IMR-90 (cell line): ENCODE data around the gene EGLN1. TPM values are rescaled to one million over a fixed set of nuclear protein-coding genes. Genes with fewer than 3 reads are reported as not detected.

Source experiments
- ATAC-seq: fragments of 200-7000 bp; cut with Tn5 transposase; 2 replicates; pipeline ENCODE4 v1.9.1; 2020; ENCODE audit warnings: low read depth, mild to moderate bottlenecking, moderate library complexity
- BruUV-seq: library from RNA; stranded (reverse); fragments of 400-500 nt; replicated peaks from 2 replicates; lab custom pipeline; 2021; lab: Mats Ljungman, UMichigan
- CTCF ChIA-PET: fragments of 300-600 bp; formaldehyde crosslinking; extraction: SDS; loops from one replicate; lab custom pipeline; 2021; ENCODE audit warnings: antibody characterized with exemption; lab: Yijun Ruan, JAX
- POLR2A ChIA-PET: fragments of 300-600 bp; sonication (Branson Sonifier 250); formaldehyde crosslinking; loops from one replicate; lab custom pipeline; 2022; ENCODE audit warnings: antibody characterized with exemption; ENCODE audit not compliant: unreplicated experiment; lab: Charles Lee
- DNase-seq: peaks from one replicate; pipeline ENCODE4 v3.0.0; 2013
- H2AFZ ChIP-seq: replicated peaks from 2 replicates; pipeline ENCODE3; 2013; ENCODE audit warnings: low read length, mild to moderate bottlenecking; ENCODE audit not compliant: poor library complexity
- H2AK5ac ChIP-seq: 2 replicates; pipeline ENCODE4 v1.6.1; 2013; ENCODE audit warnings: low read depth, low read length, inconsistent platforms
- H2AK9ac ChIP-seq: replicated peaks from 2 replicates; pipeline ENCODE3; 2013; ENCODE audit warnings: mild to moderate bottlenecking, low read depth, low read length, moderate library complexity; ENCODE audit not compliant: poor library complexity
- H2BK120ac ChIP-seq: 2 replicates; pipeline ENCODE4 v1.6.1; 2013; ENCODE audit warnings: low read depth, low read length, inconsistent platforms
- H2BK15ac ChIP-seq: 3 replicates; pipeline ENCODE4 v1.6.1; 2013; ENCODE audit warnings: low read depth, low read length, inconsistent platforms
- H2BK20ac ChIP-seq: 2 replicates; pipeline ENCODE4 v1.6.1; 2013; ENCODE audit warnings: low read depth, mild to moderate bottlenecking, inconsistent platforms, low read length, moderate library complexity
- H2BK5ac ChIP-seq: 2 replicates; pipeline ENCODE4 v1.6.1; 2013; ENCODE audit warnings: mild to moderate bottlenecking, low read depth, low read length, inconsistent platforms; ENCODE audit not compliant: poor library complexity, severe bottlenecking
- H3K14ac ChIP-seq: replicated peaks from 2 replicates; pipeline ENCODE4 v1.6.1; 2013; ENCODE audit warnings: low read depth, low read length, inconsistent platforms
- H3K18ac ChIP-seq: 2 replicates; pipeline ENCODE4 v1.6.1; 2013; ENCODE audit warnings: low read depth, low read length, control low read depth
- H3K23ac ChIP-seq: 2 replicates; pipeline ENCODE4 v1.6.1; 2013; ENCODE audit warnings: low read depth, low read length, inconsistent platforms
- H3K27ac ChIP-seq: 2 replicates; pipeline ENCODE4 v1.5.1; 2013; ENCODE audit warnings: mild to moderate bottlenecking, control low read depth, low read length; ENCODE audit not compliant: insufficient read depth
- H3K27me3 ChIP-seq: 2 replicates; pipeline ENCODE4 v1.6.1; 2013; ENCODE audit warnings: low read length; ENCODE audit not compliant: control insufficient read depth, insufficient read depth
- H3K36me3 ChIP-seq: 2 replicates; pipeline ENCODE4 v1.6.1; 2013; ENCODE audit warnings: low read length, mixed read lengths; ENCODE audit not compliant: control insufficient read depth, insufficient read depth
- H3K4ac ChIP-seq: 2 replicates; pipeline ENCODE4 v1.6.1; 2013; ENCODE audit warnings: low read depth, low read length, inconsistent platforms
- H3K4me1 ChIP-seq: 2 replicates; pipeline ENCODE4 v1.6.1; 2013; ENCODE audit warnings: low read length, mixed read lengths; ENCODE audit not compliant: control insufficient read depth, insufficient read depth
- H3K4me2 ChIP-seq: 2 replicates; pipeline ENCODE4 v1.6.1; 2013; ENCODE audit warnings: low read depth, mild to moderate bottlenecking, control low read depth, low read length, moderate library complexity
- H3K4me3 ChIP-seq: 2 replicates; pipeline ENCODE4 v1.5.1; 2013; ENCODE audit warnings: low read depth, mild to moderate bottlenecking, control low read depth, low read length, moderate library complexity; ENCODE audit not compliant: insufficient read depth
- H3K56ac ChIP-seq: 2 replicates; pipeline ENCODE4 v1.6.1; 2013; ENCODE audit warnings: low read length, inconsistent platforms; ENCODE audit not compliant: insufficient read depth; ENCODE audit errors: extremely low read depth
- H3K79me1 ChIP-seq, 2 experiments: 2 replicates each; pipeline ENCODE4 v1.6.1; 2013; ENCODE audit warnings: low read length in 2 of 2, inconsistent platforms in 1 of 2, low read depth in 1 of 2
- H3K9ac ChIP-seq: 2 replicates; pipeline ENCODE4 v1.6.1; 2013; ENCODE audit warnings: low read depth, low read length, control low read depth
- H3K9me1 ChIP-seq: 2 replicates; pipeline ENCODE4 v1.6.1; 2013; ENCODE audit warnings: low read length, inconsistent platforms; ENCODE audit not compliant: insufficient read depth
- H3K9me3 ChIP-seq: 2 replicates; pipeline ENCODE4 v1.6.1; 2013; ENCODE audit warnings: low read length; ENCODE audit not compliant: control insufficient read depth, insufficient read depth
- H4K20me1 ChIP-seq: 2 replicates; pipeline ENCODE4 v1.6.1; 2013; ENCODE audit warnings: low read length, inconsistent platforms; ENCODE audit not compliant: insufficient read depth
- H4K5ac ChIP-seq: 2 replicates; pipeline ENCODE4 v1.6.1; 2013; ENCODE audit warnings: mild to moderate bottlenecking, low read depth, low read length, control low read depth
- H4K8ac ChIP-seq, 2 experiments: 2 replicates each; pipeline ENCODE4 v1.6.1; 2013; ENCODE audit warnings: low read depth in 2 of 2, low read length in 2 of 2, control low read depth in 1 of 2, inconsistent platforms in 1 of 2
- H4K91ac ChIP-seq: 2 replicates; pipeline ENCODE4 v1.6.1; 2013; ENCODE audit warnings: low read depth, low read length, inconsistent platforms; ENCODE audit not compliant: insufficient read depth
- BHLHE40 ChIP-seq: fragments of 150-350 bp; IDR thresholded peaks from 2 replicates; pipeline ENCODE4 v1.6.1; 2016; ENCODE audit warnings: mild to moderate bottlenecking, low read depth, low read length
- CEBPB ChIP-seq: IDR thresholded peaks from 2 replicates; pipeline ENCODE4 v1.6.1; 2012; ENCODE audit warnings: low read depth, low read length, improper control_type of control experiment
- CHD1 ChIP-seq: IDR thresholded peaks from 2 replicates; pipeline ENCODE4 v1.6.1; 2012; ENCODE audit warnings: low read depth, low read length, improper control_type of control experiment
- CTCF ChIP-seq: conservative IDR thresholded peaks from 2 replicates; pipeline ENCODE4 v1.5.1; 2012; ENCODE audit warnings: mild to moderate bottlenecking, low read depth, low read length, improper control_type of control experiment
- ELK1 ChIP-seq: fragments of 150-350 bp; IDR thresholded peaks from 2 replicates; pipeline ENCODE4 v1.6.1; 2016; ENCODE audit warnings: low read depth, mild to moderate bottlenecking, low read length, moderate library complexity, borderline replicate concordance
- FOS ChIP-seq: fragments of 150-350 bp; IDR thresholded peaks from 2 replicates; pipeline ENCODE4 v1.6.1; 2016; ENCODE audit warnings: low read depth, low read length
- MAFK ChIP-seq: IDR thresholded peaks from 2 replicates; pipeline ENCODE4 v1.6.1; 2012; ENCODE audit warnings: low read depth, low read length, improper control_type of control experiment
- MAZ ChIP-seq: IDR thresholded peaks from 2 replicates; pipeline ENCODE4 v1.6.1; 2012; ENCODE audit warnings: low read depth, mild to moderate bottlenecking, low read length, improper control_type of control experiment, moderate library complexity, borderline replicate concordance
- MXI1 ChIP-seq: IDR thresholded peaks from 2 replicates; pipeline ENCODE4 v1.6.1; 2012; ENCODE audit warnings: low read depth, mild to moderate bottlenecking, low read length, moderate library complexity, borderline replicate concordance
- NFE2L2 ChIP-seq: fragments of 150-350 bp; IDR thresholded peaks from 2 replicates; pipeline ENCODE4 v1.6.1; 2016; ENCODE audit warnings: low read depth, mild to moderate bottlenecking, low read length
- POLR2A ChIP-seq: IDR thresholded peaks from 2 replicates; pipeline ENCODE4 v1.6.1; 2012; ENCODE audit warnings: mild to moderate bottlenecking, low read depth, low read length
- RAD21 ChIP-seq: IDR thresholded peaks from 2 replicates; pipeline ENCODE4 v1.6.1; 2012; ENCODE audit warnings: low read length, improper control_type of control experiment
- RCOR1 ChIP-seq: IDR thresholded peaks from 2 replicates; pipeline ENCODE4 v1.6.1; 2012; ENCODE audit warnings: mild to moderate bottlenecking, low read length, improper control_type of control experiment; ENCODE audit not compliant: insufficient replicate concordance
- RFX5 ChIP-seq: IDR thresholded peaks from 2 replicates; pipeline ENCODE4 v1.8.0; 2012; ENCODE audit warnings: low read depth, mild to moderate bottlenecking, low read length, moderate library complexity
- SMC3 ChIP-seq: fragments of 150-350 bp; IDR thresholded peaks from 2 replicates; pipeline ENCODE4 v1.6.1; 2016; ENCODE audit warnings: low read depth, mild to moderate bottlenecking, antibody characterized with exemption, low read length, moderate library complexity
- USF2 ChIP-seq: fragments of 150-350 bp; IDR thresholded peaks from 2 replicates; pipeline ENCODE4 v1.6.1; 2017; ENCODE audit warnings: mild to moderate bottlenecking, antibody characterized with exemption, low read length, low read depth
- WGBS, 2 experiments: methylation state at CpG; one replicate each; pipeline versions ENCODE4 v1.1.5 to v1.1.7; 2013; ENCODE audit warnings: missing lambda C conversion rate in 2 of 2; ENCODE audit not compliant: insufficient read length in 1 of 2; ENCODE audit errors: extremely low coverage in 2 of 2; 5-methylcytosine and 5-hydroxymethylcytosine counted together
- dilution Hi-C: fragments of 300-500 bp; cut with HindIII; formaldehyde crosslinking; loops from one replicate; pipeline ENCODE4 v1.14.3; 2018; ENCODE audit warnings: low sequenced_read_pairs; ENCODE audit not compliant: unreplicated experiment
- in situ Hi-C: fragments of 300-500 bp; cut with MboI; formaldehyde crosslinking; loops from 3 replicates; pipeline ENCODE4 v1.14.3; 2019; ENCODE audit warnings: low sequenced_read_pairs, inconsistent platforms, mixed read lengths
- intact Hi-C: fragments of 100-400 bp; cut with micrococcal nuclease; formaldehyde crosslinking; loops from 2 replicates; pipeline ENCODE4 v1.10.0; 2022
- polyA plus RNA-seq, 3 experiments: library from polyadenylated mRNA; depleted of rRNA; stranded (reverse); fragments of >200 nt; gene quantifications; 2 replicates each; pipeline ENCODE4 v1.2.3, GENCODE V29; 2012; ENCODE audit warnings: low replicate concordance in 1 of 3
- total RNA-seq: library from RNA; depleted of rRNA; stranded (reverse); fragments of >200 nt; gene quantifications from 2 replicates; pipeline ENCODE4 v1.2.3, GENCODE V29; 2012

EGLN1 gene
- total and polyA plus RNA-seq, 2 of the 4 experiments (the other 2 are of a cell fraction), result 25.7 to 26.9 TPM

- H4K8ac ChIP-seq, result no peak overlapping the region
- H2AFZ ChIP-seq, result no peak overlapping the region
- DNase-seq, result no peak
- H3K9me1 ChIP-seq, result peaks cover 12% of the 10 kb centered on the region
- H3K27me3 ChIP-seq, result no peaks in the 10 kb centered on the region
- H3K27ac ChIP-seq, result no peak overlapping the region
- H3K9ac ChIP-seq, result no peak overlapping the region
- H4K20me1 ChIP-seq, result peaks cover 81% of the 10 kb centered on the region
- TF ChIP-seq RFX5 (no peak), RCOR1 (no peak), NFE2L2 (no peak), SMC3 (no peak), FOS (no peak), POLR2A (no peak), CEBPB (no peak), RAD21 (no peak), ELK1 (no peak), CHD1 (no peak), MAZ (no peak), BHLHE40 (no peak), USF2 (no peak), CTCF (no peak), MXI1 (no peak), MAFK (no peak)
- no peak overlapping the region for H4K91ac ChIP-seq
- H4K5ac ChIP-seq, result no peak overlapping the region
- peaks cover 2% of the 10 kb centered on the region; the same call in 1 of the 2 replicates for H3K36me3 ChIP-seq
- POLR2A ChIA-PET, result no interaction called here
- H3K4me1 ChIP-seq, result peaks cover 11% of the 10 kb centered on the region
- H3K9me3 ChIP-seq, result no peaks in the 10 kb centered on the region
- H3K18ac ChIP-seq, result no peak overlapping the region
- CTCF ChIA-PET, result no interaction called here
- 100% methylated on average over 1 of the region's 2 CpGs; no CpG with 5 or more reads in 1 of the 2 experiments for WGBS, 2 experiments
- no peak overlapping the region for H3K56ac ChIP-seq
- H2AK9ac ChIP-seq, result no peak overlapping the region
- peaks cover under 1 to 69% of the 10 kb centered on the region in 2 experiments; a peak in 3 of 4 replicates for H3K79me1 ChIP-seq
- H2BK120ac ChIP-seq, result no peak overlapping the region
- H3K14ac ChIP-seq, result no peak overlapping the region
- H3K23ac ChIP-seq, result no peak overlapping the region
- intact Hi-C loops (no loop called here), in situ Hi-C loops (no loop called here), dilution Hi-C loops (no loop called here)
- no TSS peak for BruUV-seq
- no peak for ATAC-seq
- no peak overlapping the region for H3K4ac ChIP-seq
- no peak overlapping the region for H2BK15ac ChIP-seq
- no peak overlapping the region for H2BK5ac ChIP-seq
- no peak overlapping the region for H2BK20ac ChIP-seq
- H2AK5ac ChIP-seq, result no peak overlapping the region
- no peak overlapping the region for H3K4me2 ChIP-seq
- no peak overlapping the region for H3K4me3 ChIP-seq
Measured at GRCh38 chr1:231413749-231414082, 8.4 kb downstream of the EGLN1 start.
